Caki2 (cell line): ENCODE results near the gene CLIP2. TPM values are rescaled to one million over a fixed set of nuclear protein-coding genes. Genes with fewer than 3 reads are reported as not detected.
A peak's percentile ranks its signal among the peaks of the same experiment; 100 is the strongest.
"Not testable (repeated sequence)": the region's sequence is repeated elsewhere in the genome, so short reads cannot be mapped to it uniquely, and the experiment has no call there.

Source experiments
- DNase-seq: peaks from one replicate; pipeline ENCODE4 v3.0.0-alpha.2; 2015; ENCODE audit warnings: low read depth
- in situ Hi-C: cut with HindIII; loops from 2 replicates; pipeline ENCODE4 v1.10.0; 2016; ENCODE audit warnings: low sequenced_read_pairs, low pct_unique_long_range_greater_than_20kb, mixed read lengths
- total RNA-seq: library from RNA; depleted of rRNA; stranded (reverse); fragments of >200 nt; shearing (Covaris generic); gene quantifications from 2 replicates; pipeline ENCODE4 v1.2.3, GENCODE V29; 2014; ENCODE audit warnings: low replicate concordance; rRNA removed

Gene CLIP2
- total RNA-seq = 20.5 and 35.9 TPM in 2 replicates

DNA sequence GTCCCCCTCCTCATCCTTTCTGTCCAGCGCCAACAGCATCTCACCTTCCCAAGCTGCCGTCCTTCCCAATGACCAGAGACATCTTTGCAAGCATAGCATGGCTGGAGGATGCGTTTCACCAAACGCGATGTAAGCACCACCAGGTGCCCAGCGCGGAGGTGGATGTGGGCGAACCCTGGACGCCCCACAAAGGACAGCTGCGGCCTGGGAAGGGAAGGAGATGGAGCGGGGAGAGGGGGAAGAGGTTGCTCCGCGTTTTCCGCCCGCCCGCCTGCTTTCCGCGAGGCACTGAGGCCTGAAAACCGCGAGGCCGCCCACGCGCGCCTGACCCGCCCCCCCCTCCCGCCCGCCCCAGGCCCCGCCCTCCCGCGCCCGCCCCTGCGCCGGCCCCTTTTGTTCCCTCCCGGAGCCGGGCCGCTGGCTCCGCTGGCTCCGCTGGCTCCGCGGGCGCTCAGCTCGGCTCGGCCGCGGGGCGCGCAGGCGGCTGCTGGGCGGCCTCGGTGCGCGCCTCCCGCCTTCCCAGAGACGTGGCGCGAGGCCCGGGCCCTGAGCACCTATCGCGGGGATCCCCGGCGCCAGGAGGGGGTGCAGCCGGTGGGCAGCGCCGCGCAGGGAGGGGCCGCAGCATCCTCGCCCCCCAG is at the start of gene CLIP2:
CLIP2 (plus strand) TSS at position 390 of the 641 bp plus-strand sequence. CDS start 28,140 bp downstream, outside the sequence.
- peak; percentile 72 for DNase-seq
- in situ Hi-C loops = no loop called here

DNA sequence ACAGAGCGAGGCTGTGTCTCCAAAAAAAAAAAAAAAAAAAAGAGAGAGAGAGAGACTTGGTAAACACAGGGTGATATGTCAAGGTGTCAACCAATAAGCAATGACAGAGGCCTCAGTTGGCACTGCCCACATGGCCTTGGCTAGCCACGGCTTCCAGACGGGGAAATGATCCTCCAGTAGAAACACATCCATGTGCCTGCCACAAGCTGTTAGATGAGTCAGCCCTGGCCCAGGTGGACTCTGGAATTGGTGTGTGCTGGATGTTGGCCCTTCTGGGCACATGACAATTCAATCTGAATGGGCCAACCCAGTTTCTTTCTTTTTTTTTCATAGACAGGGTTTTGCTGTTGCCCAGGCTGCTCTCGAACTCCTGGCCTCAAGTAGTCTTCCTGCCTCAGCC is 48.7 kb upstream of the CLIP2 start:
- DNase-seq = no peak
- in situ Hi-C loops = no loop called here

GRCh38 chr7:74242122-74242443 is 47.1 kb upstream of the CLIP2 start:
- in situ Hi-C loops = no loop called here

DNA sequence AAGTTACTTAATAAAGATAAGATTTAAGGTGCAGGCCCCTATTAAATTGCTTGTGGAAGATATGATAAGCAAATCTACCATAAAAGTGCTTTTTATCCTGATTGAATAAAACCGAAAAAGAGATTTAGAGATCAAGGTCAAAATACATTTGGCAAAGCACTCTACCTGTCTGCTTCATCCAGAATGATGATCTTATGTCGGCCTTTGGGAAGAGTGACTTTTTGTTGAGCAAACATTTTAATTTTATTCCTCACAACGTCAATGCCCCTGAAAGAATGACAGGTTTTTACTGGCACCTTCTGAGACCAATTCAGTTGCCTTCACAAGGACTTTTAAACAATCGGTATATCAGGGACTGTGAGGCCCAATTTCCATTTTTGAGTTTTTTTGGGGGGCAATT is 42.7 kb upstream of the CLIP2 start:
- in situ Hi-C loops = no loop called here
- DNase-seq = no peak

More at GRCh38 chr7:74242122-74242443, 47.1 kb upstream of the CLIP2 start:
- no peak for DNase-seq

DNA sequence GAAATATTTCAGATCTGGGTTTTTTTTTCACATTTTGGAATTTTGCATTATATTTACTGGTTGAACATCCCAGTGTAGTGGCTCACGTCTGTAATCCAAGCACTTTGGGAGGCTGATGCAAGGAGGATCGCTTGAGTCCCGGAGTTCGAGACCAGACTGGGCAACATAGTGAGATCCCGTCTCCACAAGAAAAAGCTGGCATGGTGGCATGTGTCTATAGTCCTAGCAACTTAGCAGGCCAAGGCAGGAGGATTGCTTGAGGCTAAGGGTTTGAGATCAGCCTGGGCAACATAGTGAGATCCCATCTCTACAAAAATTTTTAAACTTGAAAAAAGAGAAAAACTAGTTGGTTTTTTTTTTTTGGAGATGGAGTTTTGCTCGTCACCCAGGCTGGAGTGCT is 41.1 kb upstream of the CLIP2 start:
- no peak for DNase-seq
- in situ Hi-C loops = no loop called here

- DNase-seq, in situ Hi-C loops: not testable (repeated sequence)
Observed at GRCh38 chr7:74249058-74249457, 40.1 kb upstream of the CLIP2 start.

GRCh38 chr7:74252893-74253292 is 36.3 kb upstream of the CLIP2 start:
- in situ Hi-C loops = no loop called here
- no peak for DNase-seq

GRCh38 chr7:74253331-74253730 is 35.9 kb upstream of the CLIP2 start:
- DNase-seq = no peak
- in situ Hi-C loops = no loop called here

DNA sequence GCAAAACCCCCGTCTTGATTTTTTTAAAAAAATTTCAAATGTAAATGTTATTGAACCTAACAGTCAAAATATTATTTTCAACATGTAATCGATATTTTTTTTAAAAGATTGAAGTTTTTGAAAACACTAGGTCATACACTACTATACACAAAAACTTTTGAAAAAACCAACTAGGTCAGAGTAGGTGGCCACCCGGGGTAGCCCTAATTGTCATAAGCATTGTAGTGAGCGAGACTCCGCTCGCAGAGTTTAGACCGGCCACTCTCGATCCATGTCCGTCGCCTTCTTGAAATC is 35.4 kb upstream of the CLIP2 start:
- no peak for DNase-seq
- in situ Hi-C loops = no loop called here

DNA sequence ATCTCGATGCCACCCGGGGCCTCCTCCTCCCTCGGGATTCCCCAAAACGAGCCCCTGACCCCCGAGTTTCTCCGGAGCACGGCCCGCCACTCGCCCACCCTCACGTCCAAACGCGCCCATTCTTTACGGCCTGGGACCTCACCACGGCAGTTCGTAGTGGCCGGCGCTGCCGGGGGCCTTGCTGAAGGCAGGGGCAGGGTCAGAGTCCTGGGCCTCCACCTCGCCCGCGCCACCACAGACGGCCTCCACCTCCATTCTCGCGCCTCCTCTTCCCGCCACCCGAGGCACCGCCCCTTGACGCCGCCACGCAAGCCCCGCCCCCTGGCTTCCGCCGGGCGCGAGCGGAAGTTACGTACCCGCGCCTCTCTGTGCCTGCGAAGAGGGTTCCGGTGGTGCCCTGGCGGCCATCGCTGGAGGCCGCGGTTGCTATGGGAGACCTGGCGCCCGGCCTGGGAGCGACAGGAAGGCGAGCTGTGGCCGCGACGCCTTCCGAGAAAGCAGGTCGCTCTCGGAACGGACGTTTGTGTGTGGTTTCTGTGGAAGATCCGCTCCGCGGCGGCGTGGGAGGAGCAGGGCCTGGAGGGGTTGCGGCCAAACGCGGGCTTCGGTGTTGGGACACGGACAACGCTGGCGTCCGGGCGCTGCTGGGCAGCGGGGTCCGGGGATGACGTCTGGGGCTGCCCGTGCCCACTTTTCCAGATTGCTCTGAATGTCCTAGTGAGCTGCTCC is 34.9 kb upstream of the CLIP2 start, which contains the start of gene RFC2:
RFC2 (minus strand) TSS at position 271 of the 729 bp plus-strand sequence; CDS start at position 255, 16 bp downstream.
- peak; percentile 95 for DNase-seq
- in situ Hi-C loops = no loop called here

GRCh38 chr7:74254858-74255379 is 34.3 kb upstream of the CLIP2 start:
- DNase-seq = no peak
- in situ Hi-C loops = no loop called here

GRCh38 chr7:74255461-74255860 is 33.7 kb upstream of the CLIP2 start:
- in situ Hi-C loops, DNase-seq: not testable (repeated sequence)

GRCh38 chr7:74256491-74257408 is 32.5 kb upstream of the CLIP2 start:
- in situ Hi-C loops = no loop called here
- DNase-seq = no peak

- DNase-seq = no peak
- in situ Hi-C loops = no loop called here
Observed at GRCh38 chr7:74258639-74259038, 30.6 kb upstream of the CLIP2 start.

DNA sequence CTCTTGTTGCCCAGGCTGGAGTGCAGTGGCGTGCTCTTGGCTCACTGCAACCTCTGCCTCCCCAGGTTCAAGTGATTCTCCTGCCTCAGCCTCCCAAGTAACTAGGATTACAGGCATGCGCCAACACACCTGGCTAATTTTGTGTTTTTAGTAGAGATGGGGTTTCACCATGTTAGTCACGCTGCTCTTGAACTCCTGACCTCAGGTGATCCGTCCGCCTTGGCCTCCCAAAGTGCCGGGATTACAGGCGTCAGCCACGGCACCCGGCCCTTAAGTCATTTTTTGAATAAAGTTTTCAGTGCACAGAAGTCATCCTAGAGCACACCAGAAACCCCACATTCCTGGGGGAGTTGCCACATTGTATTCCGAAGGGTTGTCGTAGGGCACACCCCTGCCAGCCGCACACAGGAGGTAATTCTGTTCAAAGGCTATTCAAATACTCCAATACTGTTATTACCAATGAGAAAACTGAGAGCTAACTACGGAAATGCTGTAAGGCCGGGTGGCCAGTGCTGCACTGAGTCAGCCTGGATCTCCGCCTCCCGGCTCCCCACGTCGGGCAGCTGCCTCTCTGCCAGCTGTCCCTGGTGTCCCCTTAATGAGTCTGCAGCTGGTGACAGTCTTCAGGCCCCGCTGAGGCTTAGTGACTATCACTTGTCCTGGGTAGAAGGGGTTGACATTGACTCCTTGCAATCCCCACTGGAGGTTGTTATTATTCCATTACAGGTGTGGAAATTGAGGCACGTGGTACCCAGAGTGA is 26.4 kb upstream of the CLIP2 start:
- in situ Hi-C loops = no loop called here
- no peak for DNase-seq

DNA sequence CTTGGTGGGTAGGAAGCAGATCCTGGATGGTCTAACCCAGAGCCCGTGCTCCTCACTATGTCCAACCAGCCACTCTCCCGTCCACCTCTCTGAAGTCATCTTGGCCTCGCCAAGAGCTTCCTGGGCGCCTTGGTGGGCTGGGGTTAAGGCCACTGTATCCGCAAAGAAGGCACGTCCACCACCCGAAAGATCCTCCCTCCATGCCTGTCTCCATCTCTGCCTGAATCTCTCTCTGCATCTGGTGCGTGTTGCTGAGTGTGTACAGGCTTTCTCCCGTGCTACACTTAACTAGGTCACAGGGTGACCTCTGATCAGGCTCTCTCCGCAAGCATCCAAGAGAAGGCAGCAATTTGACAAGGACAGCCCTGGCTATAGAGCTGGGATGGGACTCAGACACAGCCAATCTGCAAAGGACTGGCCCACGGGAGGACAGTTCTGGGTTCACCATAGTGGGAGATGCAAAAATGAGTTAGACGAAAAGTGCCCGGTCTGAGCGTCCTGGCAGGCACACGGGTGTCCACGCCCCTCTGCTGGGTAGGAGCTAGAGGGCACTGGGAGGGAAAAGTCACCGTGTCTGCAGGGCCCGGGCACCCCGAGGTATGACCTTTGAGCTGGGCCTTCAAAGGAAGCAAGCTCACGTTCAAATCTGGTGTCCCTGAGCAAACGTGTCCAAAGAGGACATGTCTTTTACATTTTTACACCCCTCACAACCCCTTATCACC is 25.6 kb upstream of the CLIP2 start:
- no peak for DNase-seq
- in situ Hi-C loops = no loop called here

GRCh38 chr7:74266191-74266963 is 22.8 kb upstream of the CLIP2 start:
- DNase-seq = no peak
- in situ Hi-C loops = no loop called here
